Caco-2 (cell line): ENCODE data around the gene PON1. TPM values are rescaled to one million over a fixed set of nuclear protein-coding genes. Genes with fewer than 3 reads are reported as not detected.

Experiments
- BruUV-seq: library from RNA; stranded (reverse); fragments of 400-500 nt; replicated peaks from 2 replicates; lab custom pipeline; 2021; lab: Mats Ljungman, UMichigan
- CTCF ChIA-PET: fragments of 300-600 bp; sonication (Branson Sonifier 250); formaldehyde crosslinking; loops from one replicate; lab custom pipeline; 2022; ENCODE audit warnings: antibody characterized with exemption; lab: Charles Lee
- POLR2A ChIA-PET: fragments of 300-600 bp; sonication (Branson Sonifier 250); formaldehyde crosslinking; loops from one replicate; lab custom pipeline; 2022; ENCODE audit warnings: antibody characterized with exemption; lab: Charles Lee
- DNase-seq, 2 experiments: peaks; one replicate each; pipeline versions ENCODE4 v3.0.0 to v3.0.0-alpha.2; 2020 to 2022
- H3K27me3 ChIP-seq: replicated peaks from 2 replicates; pipeline ENCODE4 v1.6.0; 2011; ENCODE audit warnings: low read length; ENCODE audit not compliant: control insufficient read depth, insufficient read depth
- H3K36me3 ChIP-seq: 2 replicates; pipeline ENCODE4 v1.5.1; 2011; ENCODE audit warnings: low read length; ENCODE audit not compliant: control insufficient read depth, insufficient read depth
- H3K4me1 ChIP-seq: fragments of 250-450 bp; sonication (Bioruptor Pico); 2 replicates; pipeline ENCODE4 v1.5.1; 2020; ENCODE audit warnings: mild to moderate bottlenecking
- H3K4me3 ChIP-seq: 2 replicates; pipeline ENCODE4 v1.5.1; 2011; ENCODE audit warnings: low read depth, mild to moderate bottlenecking, control low read depth, low read length
- H3K9me3 ChIP-seq: fragments of 250-450 bp; sonication (Bioruptor Pico); 2 replicates; pipeline ENCODE4 v1.5.1; 2020; ENCODE audit warnings: mild to moderate bottlenecking, moderate library complexity
- H3K27ac Mint-ChIP-seq: one replicate; pipeline ENCODE4 v1.8.0; 2022; ENCODE audit warnings: mixed read lengths; ENCODE audit not compliant: unreplicated experiment
- H3K27me3 Mint-ChIP-seq: one replicate; pipeline ENCODE4 v1.8.0; 2022; ENCODE audit warnings: mixed read lengths; ENCODE audit not compliant: insufficient read depth, unreplicated experiment
- H3K36me3 Mint-ChIP-seq: one replicate; pipeline ENCODE4 v1.8.0; 2022; ENCODE audit warnings: mild to moderate bottlenecking, mixed read lengths; ENCODE audit not compliant: insufficient read depth, unreplicated experiment
- H3K4me1 Mint-ChIP-seq: one replicate; pipeline ENCODE4 v1.8.0; 2022; ENCODE audit warnings: low read depth, mixed read lengths; ENCODE audit not compliant: unreplicated experiment
- H3K4me3 Mint-ChIP-seq: one replicate; pipeline ENCODE4 v1.8.0; 2022; ENCODE audit warnings: mild to moderate bottlenecking, moderate library complexity, mixed read lengths; ENCODE audit not compliant: unreplicated experiment
- H3K9me3 Mint-ChIP-seq: one replicate; pipeline ENCODE4 v1.8.0; 2022; ENCODE audit warnings: mixed read lengths; ENCODE audit not compliant: unreplicated experiment
- CTCF ChIP-seq, 2 experiments: fragments of 200-600 bp in 1 of 2; IDR thresholded peaks; 1 replicate in 1 of 2; 2 replicates in 1 of 2; pipeline versions ENCODE4 v1.5.1 to v1.8.0; 2011 to 2022; ENCODE audit warnings: antibody characterized with exemption in 1 of 2, control low read depth in 1 of 2, inconsistent platforms in 1 of 2, low read depth in 1 of 2, low read length in 1 of 2, mild to moderate bottlenecking in 1 of 2, moderate library complexity in 1 of 2; ENCODE audit not compliant: insufficient read depth in 1 of 2, severe bottlenecking in 1 of 2, unreplicated experiment in 1 of 2
- intact Hi-C: fragments of 100-400 bp; cut with micrococcal nuclease; formaldehyde crosslinking; loops from one replicate; pipeline ENCODE4 v1.10.0; 2022; ENCODE audit not compliant: unreplicated experiment
- total RNA-seq: library from RNA; stranded (reverse); gene quantifications from 2 replicates; pipeline ENCODE4 v1.2.3, GENCODE V29; 2022

PON1 gene
- total RNA-seq, 1 experiment from 2014 or later = not detected

DNA sequence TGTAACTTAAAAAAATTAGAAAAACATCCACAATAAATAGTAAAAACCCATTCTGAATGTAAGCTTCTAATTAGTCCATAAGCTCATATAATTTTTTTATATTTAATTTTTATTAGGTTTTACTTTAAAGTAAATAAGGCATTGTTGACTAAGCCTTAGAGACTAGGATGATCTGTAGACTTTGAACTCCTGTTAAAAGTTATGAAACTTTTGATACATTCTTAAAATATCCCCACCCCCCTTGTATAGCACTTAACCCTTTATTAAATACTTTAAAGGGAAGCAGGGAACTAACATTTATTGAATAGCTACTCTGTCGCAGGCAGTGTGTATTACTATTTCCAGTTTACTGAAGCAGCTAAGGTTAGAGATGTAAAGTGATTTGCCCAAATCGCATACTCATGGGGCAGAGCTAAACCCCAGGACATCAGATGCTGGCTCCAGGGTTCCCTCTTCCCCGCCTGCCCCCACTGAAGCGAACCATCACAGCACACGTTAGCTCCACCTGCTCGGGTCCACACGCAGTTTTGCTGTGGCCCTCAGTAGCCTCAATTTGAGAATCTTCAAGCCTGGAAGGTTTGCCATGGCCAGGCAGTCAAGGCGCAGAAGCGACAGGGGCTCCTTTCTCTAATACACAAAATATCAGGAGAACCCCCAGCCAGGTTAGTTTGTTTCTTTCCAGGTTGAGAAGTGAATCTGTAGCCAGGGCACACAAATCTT is 762 bp downstream of the PON1 start:
- no TSS peak for BruUV-seq
- peaks cover 14% of the 10 kb centered on the region for H3K4me1 ChIP-seq
- POLR2A ChIA-PET = no interaction called here
- intact Hi-C loops = no loop called here
- CTCF ChIA-PET = no interaction called here
- Mint-ChIP-seq H3K27me3 (no peaks in the 10 kb centered on the region), H3K4me3 (no peak overlapping the region), H3K36me3 (no peaks in the 10 kb centered on the region), H3K27ac (no peak overlapping the region), H3K4me1 (no peaks in the 10 kb centered on the region), H3K9me3 (no peaks in the 10 kb centered on the region)
- H3K9me3 ChIP-seq = no peaks in the 10 kb centered on the region
- H3K4me3 ChIP-seq = no peak overlapping the region
- H3K36me3 ChIP-seq = no peaks in the 10 kb centered on the region; the same call in 1 of the 2 replicates
- no peak for TF ChIP-seq CTCF (IDR thresholded peaks at IDR 0.05; ENCODE audit: insufficient read depth in 1 of 2, low read depth in 1 of 2, low read length in 1 of 2, severe bottlenecking in 1 of 2, unreplicated experiment in 1 of 2)
- H3K27me3 ChIP-seq = no peaks in the 10 kb centered on the region
- DNase-seq = no peak

- BruUV-seq = no TSS peak
- no peaks in the 10 kb centered on the region for H3K4me1 Mint-ChIP-seq
- no peaks in the 10 kb centered on the region for H3K27me3 Mint-ChIP-seq
- H3K36me3 Mint-ChIP-seq = no peaks in the 10 kb centered on the region
- no peak overlapping the region for H3K4me3 ChIP-seq
- ChIA-PET POLR2A (no interaction called here), CTCF (no interaction called here)
- intact Hi-C loops = no loop called here
- no peaks in the 10 kb centered on the region for H3K9me3 Mint-ChIP-seq
- H3K27me3 ChIP-seq = no peaks in the 10 kb centered on the region
- H3K4me1 ChIP-seq = peaks cover 14% of the 10 kb centered on the region
- no peak overlapping the region for H3K27ac Mint-ChIP-seq
- H3K4me3 Mint-ChIP-seq = no peak overlapping the region
- no peak for DNase-seq
- H3K9me3 ChIP-seq = no peaks in the 10 kb centered on the region
- TF ChIP-seq CTCF (IDR thresholded peaks at IDR 0.05; ENCODE audit: insufficient read depth in 1 of 2, low read depth in 1 of 2, low read length in 1 of 2, severe bottlenecking in 1 of 2, unreplicated experiment in 1 of 2) = no peak
- no peaks in the 10 kb centered on the region; the same call in 1 of the 2 replicates for H3K36me3 ChIP-seq
These were observed 1.5 kb downstream of the PON1 start for GRCh38 chr7:95322854-95323253.

GRCh38 chr7:95322396-95322795 is 1.9 kb downstream of the PON1 start:
- POLR2A ChIA-PET = no interaction called here
- intact Hi-C loops = no loop called here

More at GRCh38 chr7:95322396-95322795, 1.9 kb downstream of the PON1 start:
- no peaks in the 10 kb centered on the region for H3K36me3 Mint-ChIP-seq
- peaks cover 14% of the 10 kb centered on the region for H3K4me1 ChIP-seq
- H3K4me3 ChIP-seq = no peak overlapping the region
- H3K27me3 Mint-ChIP-seq = no peaks in the 10 kb centered on the region
- H3K9me3 ChIP-seq = no peaks in the 10 kb centered on the region
- H3K27ac Mint-ChIP-seq = no peak overlapping the region
- CTCF ChIA-PET = no interaction called here
- BruUV-seq = no TSS peak
- DNase-seq = no peak
- no peaks in the 10 kb centered on the region for H3K4me1 Mint-ChIP-seq
- H3K4me3 Mint-ChIP-seq = no peak overlapping the region
- H3K36me3 ChIP-seq = no peaks in the 10 kb centered on the region; the same call in 1 of the 2 replicates
- no peaks in the 10 kb centered on the region for H3K27me3 ChIP-seq
- no peaks in the 10 kb centered on the region for H3K9me3 Mint-ChIP-seq
- TF ChIP-seq CTCF (IDR thresholded peaks at IDR 0.05; ENCODE audit: insufficient read depth in 1 of 2, low read depth in 1 of 2, low read length in 1 of 2, severe bottlenecking in 1 of 2, unreplicated experiment in 1 of 2) = no peak
